HCT116 (cell line): ENCODE data around the gene CISH. TPM values are rescaled to one million over a fixed set of nuclear protein-coding genes. Genes with fewer than 3 reads are reported as not detected.

Experiments
- ATAC-seq: fragments of 200-7000 bp; cut with Tn5 transposase; 2 replicates; pipeline ENCODE4 v1.9.1; 2020; ENCODE audit warnings: mild to moderate bottlenecking, moderate library complexity
- BruUV-seq: library from RNA; stranded (reverse); fragments of 400-500 nt; replicated peaks from 2 replicates; lab custom pipeline; 2021; lab: Mats Ljungman, UMichigan
- CTCF ChIA-PET: fragments of 300-600 bp; sonication (Branson Sonifier 250); formaldehyde crosslinking; loops from one replicate; lab custom pipeline; 2021; ENCODE audit warnings: antibody characterized with exemption; lab: Charles Lee
- POLR2A ChIA-PET: fragments of 300-600, 350-600 bp; sonication (Branson Sonifier 250); formaldehyde crosslinking; loops from one replicate; lab custom pipeline; 2021; ENCODE audit warnings: antibody characterized with exemption; lab: Charles Lee
- RAD21 ChIA-PET, 2 experiments: fragments of 300-600 bp; sonication (Branson Sonifier 250); formaldehyde crosslinking; loops; one replicate each; lab custom pipeline; 2023; ENCODE audit warnings: low total read pairs in 2 of 2; ENCODE audit not compliant: uncharacterized antibody in 2 of 2, unreplicated experiment in 2 of 2, low non-redundant PET in 1 of 2; lab: Charles Lee
- DNase-seq: peaks from one replicate; pipeline ENCODE4 v3.0.0-alpha.2; 2010; ENCODE audit warnings: low read depth, low spot score
- H2AFZ ChIP-seq: fragments of 200-600 bp; shearing (Covaris generic), sonication (generic); 2 replicates; pipeline ENCODE4 v1.6.1; 2017; ENCODE audit warnings: low read depth, mixed run types, mixed read lengths, antibody characterized with exemption, low read length; ENCODE audit not compliant: poor library complexity, severe bottlenecking
- H3K27ac ChIP-seq: 2 replicates; pipeline ENCODE4 v1.5.1; 2012; ENCODE audit warnings: low read depth, low read length
- H3K27me3 ChIP-seq: fragments of 200-600 bp; sonication (generic); 2 replicates; pipeline ENCODE4 v1.6.1; 2016; ENCODE audit warnings: mixed run types, low read length, mixed read lengths; ENCODE audit not compliant: insufficient read depth
- H3K36me3 ChIP-seq, 2 experiments: fragments of 200-500 bp in 1 of 2; fragments of 200-600 bp in 1 of 2; sonication (Bioruptor generic) in 1 of 2; sonication (generic) in 1 of 2; 2 replicates each; pipeline versions ENCODE4 v1.5.1 to v1.6.1; 2014 to 2016; ENCODE audit warnings: low read length in 2 of 2, inconsistent platforms in 1 of 2, mixed read lengths in 1 of 2, mixed run types in 1 of 2; ENCODE audit not compliant: insufficient read depth in 2 of 2, control insufficient read depth in 1 of 2
- H3K4me1 ChIP-seq, 2 experiments: fragments of 200-600 bp in 1 of 2; sonication (generic) in 1 of 2; 2 replicates each; pipeline versions ENCODE4 v1.5.1 to v1.6.1; 2012 to 2017; ENCODE audit warnings: low read length in 2 of 2, inconsistent platforms in 1 of 2, mild to moderate bottlenecking in 1 of 2, mixed read lengths in 1 of 2, mixed run types in 1 of 2, moderate library complexity in 1 of 2; ENCODE audit not compliant: insufficient read depth in 2 of 2, control insufficient read depth in 1 of 2
- H3K4me2 ChIP-seq: fragments of 200-600 bp; sonication (generic); 2 replicates; pipeline ENCODE4 v1.6.1; 2017; ENCODE audit warnings: mixed run types, low read length, mixed read lengths
- H3K4me3 ChIP-seq, 2 experiments: fragments of 200-600 bp in 1 of 2; sonication (generic) in 1 of 2; replicated peaks in 1 of 2; 2 replicates each; pipeline ENCODE4 v1.5.1; 2011 to 2016; ENCODE audit warnings: low read length in 2 of 2, control low read depth in 1 of 2, low read depth in 1 of 2, mild to moderate bottlenecking in 1 of 2, mixed read lengths in 1 of 2, mixed run types in 1 of 2
- H3K79me2 ChIP-seq: fragments of 200-600 bp; sonication (generic); 2 replicates; pipeline ENCODE4 v1.6.1; 2017; ENCODE audit warnings: mild to moderate bottlenecking, mixed run types, low read length, moderate library complexity, mixed read lengths; ENCODE audit not compliant: insufficient read depth
- H3K9ac ChIP-seq: fragments of 200-600 bp; sonication (generic); 2 replicates; pipeline ENCODE4 v1.6.1; 2016; ENCODE audit warnings: low read length, mixed read lengths
- H3K9me2 ChIP-seq: fragments of 200-600 bp; sonication (generic), shearing (Covaris generic); 2 replicates; pipeline ENCODE4 v1.6.1; 2017; ENCODE audit warnings: mixed run types, mild to moderate bottlenecking, moderate library complexity; ENCODE audit not compliant: insufficient read depth
- H3K9me3 ChIP-seq, 2 experiments: fragments of 200-500 bp in 1 of 2; fragments of 200-600 bp in 1 of 2; sonication (Bioruptor generic) in 1 of 2; sonication (generic) in 1 of 2; 2 replicates each; pipeline ENCODE4 v1.6.1; 2014 to 2017; ENCODE audit warnings: low read length in 2 of 2, mixed read lengths in 2 of 2, inconsistent platforms in 1 of 2, low read depth in 1 of 2, mild to moderate bottlenecking in 1 of 2, mixed run types in 1 of 2, moderate library complexity in 1 of 2; ENCODE audit not compliant: control insufficient read depth in 1 of 2, insufficient read depth in 1 of 2
- H4K20me1 ChIP-seq: fragments of 200-600 bp; sonication (generic), shearing (Covaris generic); 2 replicates; pipeline ENCODE4 v1.6.1; 2017; ENCODE audit warnings: mixed run types, mild to moderate bottlenecking, moderate library complexity; ENCODE audit not compliant: insufficient read depth
- FOSL1 ChIP-seq: IDR thresholded peaks from 2 replicates; pipeline ENCODE4 v1.6.1; 2012; ENCODE audit warnings: low read depth
- JUND ChIP-seq: IDR thresholded peaks from 2 replicates; pipeline ENCODE4 v1.6.1; 2012
- intact Hi-C: fragments of 100-400 bp; cut with micrococcal nuclease; formaldehyde crosslinking; loops from 2 replicates; pipeline ENCODE4 v1.10.0; 2022
- total RNA-seq: library from RNA; stranded (reverse); gene quantifications from one replicate; pipeline ENCODE4 v1.2.1, GENCODE V29; 2021; ENCODE audit not compliant: unreplicated experiment

CISH gene
- total RNA-seq, 1 experiment from 2014 or later = 4.5 TPM

DNA sequence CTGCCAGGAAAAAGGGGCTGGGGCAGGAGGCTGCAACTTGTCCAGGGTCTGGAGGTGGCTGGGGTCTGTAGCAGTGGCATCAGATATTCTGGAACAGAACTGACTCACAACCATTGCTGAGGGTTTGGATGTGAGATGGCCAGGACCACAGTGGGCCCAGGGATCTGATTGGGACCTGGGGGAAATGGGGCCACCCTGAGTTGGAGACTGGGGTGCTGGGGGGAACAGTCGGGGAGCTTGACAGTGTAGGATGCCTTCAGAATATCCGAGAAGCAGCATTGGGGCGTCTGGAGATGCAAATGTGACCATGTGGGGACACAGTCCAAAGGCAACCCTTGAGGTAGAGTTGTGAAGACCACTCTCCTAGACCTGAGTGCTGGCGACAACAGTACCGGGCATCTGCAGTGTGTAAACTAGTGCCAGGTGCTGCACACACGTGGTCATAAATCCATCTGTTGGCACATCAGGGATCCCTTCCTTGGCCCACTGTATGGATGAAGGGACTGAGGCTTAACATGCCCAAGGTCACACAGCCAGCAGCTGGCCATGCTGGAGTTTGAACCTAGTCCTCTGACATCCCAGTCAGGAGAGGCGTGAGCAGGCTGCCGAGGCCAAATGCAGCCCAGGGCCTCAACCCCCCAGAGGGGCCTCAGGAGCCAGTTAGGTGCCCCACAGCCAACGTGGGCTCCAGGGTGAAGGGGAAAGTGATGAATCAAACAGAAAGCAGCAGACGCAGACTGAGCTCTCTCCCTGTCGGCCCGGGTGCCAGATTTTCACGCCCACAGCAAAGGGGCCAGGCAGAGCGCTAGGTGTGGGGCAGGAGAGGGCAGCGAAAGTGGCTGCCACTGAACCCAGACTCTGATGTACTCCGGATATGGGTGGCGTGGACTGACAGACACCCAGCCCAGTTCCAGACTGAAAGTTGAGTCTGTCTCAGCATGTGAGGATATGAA lies 23.5 kb downstream of the CISH start:
- H4K20me1 ChIP-seq = no peaks in the 10 kb centered on the region
- peaks cover 7 to 22% of the 10 kb centered on the region in 2 experiments; a peak in 3 of 4 replicates for H3K4me1 ChIP-seq
- ChIA-PET RAD21 (no interaction called here), CTCF (no interaction called here), POLR2A (interaction anchor here (0.9 kb wide), 1 partner anchor 13 kb away, joined by 3 read pairs; no protein-coding TSS in a partner anchor)
- no peaks in the 10 kb centered on the region for H3K36me3 ChIP-seq
- no peaks in the 10 kb centered on the region for H3K27me3 ChIP-seq
- DNase-seq = no peak
- H3K4me3 ChIP-seq = no peak overlapping the region
- intact Hi-C loops = no loop called here
- no peak overlapping the region for H3K27ac ChIP-seq
- no peak for ATAC-seq
- H3K79me2 ChIP-seq = no peaks in the 10 kb centered on the region
- no peak overlapping the region for H3K9ac ChIP-seq
- no peaks in the 10 kb centered on the region for H3K9me2 ChIP-seq
- H3K9me3 ChIP-seq = no peaks in the 10 kb centered on the region
- no peak overlapping the region for H3K4me2 ChIP-seq
- H2AFZ ChIP-seq = no peak overlapping the region
- BruUV-seq = no TSS peak
- TF ChIP-seq JUND = no peak

DNA sequence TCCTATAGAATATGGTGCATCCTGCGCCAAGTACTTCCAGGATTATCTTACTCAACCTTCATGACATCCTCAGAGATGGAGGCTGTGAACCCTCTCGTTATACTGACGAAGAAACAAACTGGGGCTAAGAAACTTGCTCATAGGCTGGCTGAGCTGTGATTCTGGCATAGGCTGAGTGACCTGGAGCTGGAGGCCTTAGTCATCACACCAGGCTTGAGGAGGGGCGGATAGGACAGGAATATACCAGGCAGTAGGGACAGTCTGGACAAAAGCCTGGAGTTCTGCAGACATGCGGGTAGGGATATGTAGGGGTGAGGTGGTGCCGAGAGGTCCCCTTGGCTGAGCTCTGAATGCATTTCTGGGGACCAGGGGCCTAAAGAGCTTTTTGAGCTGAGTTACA lies 24.2 kb downstream of the CISH start:
- Histone ChIP-seq H3K27ac (no peak overlapping the region), H3K79me2 (no peaks in the 10 kb centered on the region), H3K27me3 (no peaks in the 10 kb centered on the region), H3K9ac (no peak overlapping the region), H3K4me3 (no peak overlapping the region), H3K36me3 (no peaks in the 10 kb centered on the region), H4K20me1 (no peaks in the 10 kb centered on the region), H3K9me2 (no peaks in the 10 kb centered on the region), H2AFZ (no peak overlapping the region), H3K4me2 (no peak overlapping the region), H3K9me3 (no peaks in the 10 kb centered on the region), H3K4me1 (peaks cover 7 to 16% of the 10 kb centered on the region in 2 experiments; a peak in 3 of 4 replicates)
- no TSS peak for BruUV-seq
- ChIA-PET CTCF (no interaction called here), RAD21 (interaction anchor here in 1 of 2 experiments (0.7 kb wide), 1 partner anchor 998 kb away, joined by 3 read pairs; no protein-coding TSS in a partner anchor), POLR2A (no interaction called here)
- intact Hi-C loops = no loop called here
- DNase-seq (no peak), ATAC-seq (no peak)
- no peak for TF ChIP-seq FOSL1
